GM18909 (cell line): ENCODE measurements around the gene MYH10.

Experiments
- ATAC-seq: cut with Tn5 transposase; IDR thresholded peaks from one replicate; pipeline ENCODE4 v1.9.1; 2021; ENCODE audit warnings: mild to moderate bottlenecking; ENCODE audit not compliant: unreplicated experiment, poor library complexity

The MYH10 gene

DNA sequence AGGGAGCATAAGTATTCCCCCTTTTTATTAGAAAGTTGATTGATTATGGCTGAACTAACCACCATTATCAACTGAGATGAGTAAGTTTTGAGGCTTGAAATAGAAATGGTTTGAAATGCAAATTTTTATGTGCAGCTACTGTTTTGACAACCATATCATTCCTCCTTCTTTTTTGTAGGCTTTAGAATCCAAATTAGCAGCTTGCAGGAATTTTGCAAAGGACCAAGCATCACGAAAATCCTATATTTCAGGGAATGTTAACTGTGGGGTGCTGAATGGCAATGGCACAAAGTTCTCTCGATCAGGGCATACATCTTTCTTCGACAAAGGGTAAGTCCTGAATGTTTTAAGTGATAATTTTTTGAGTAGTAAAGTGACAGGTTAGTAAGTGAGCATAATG is 170.7 kb downstream of the MYH10 start:
- no peak for ATAC-seq

DNA sequence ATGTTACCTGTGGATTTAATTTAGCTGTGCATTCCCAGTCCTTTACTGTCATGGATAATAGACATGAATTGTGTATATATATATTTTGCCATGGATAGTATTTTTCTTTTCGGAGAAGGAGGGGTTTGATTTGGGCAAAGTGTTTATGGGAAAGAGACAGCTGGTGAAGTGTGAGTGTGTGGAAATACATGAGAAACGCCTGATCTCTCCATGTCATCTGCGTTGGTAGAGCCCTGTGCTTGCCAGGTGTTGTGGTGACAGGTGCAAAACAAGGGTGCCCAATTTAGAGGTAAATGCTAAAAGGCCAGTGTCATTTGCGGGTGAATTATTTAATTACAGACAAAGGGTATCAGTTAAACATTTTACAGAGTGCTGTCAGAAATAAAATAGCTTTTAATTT is 171.4 kb downstream of the MYH10 start:
- ATAC-seq: no peak

- no peak for ATAC-seq
Measured at GRCh38 chr17:8458128-8458527, 172.4 kb downstream of the MYH10 start.

DNA sequence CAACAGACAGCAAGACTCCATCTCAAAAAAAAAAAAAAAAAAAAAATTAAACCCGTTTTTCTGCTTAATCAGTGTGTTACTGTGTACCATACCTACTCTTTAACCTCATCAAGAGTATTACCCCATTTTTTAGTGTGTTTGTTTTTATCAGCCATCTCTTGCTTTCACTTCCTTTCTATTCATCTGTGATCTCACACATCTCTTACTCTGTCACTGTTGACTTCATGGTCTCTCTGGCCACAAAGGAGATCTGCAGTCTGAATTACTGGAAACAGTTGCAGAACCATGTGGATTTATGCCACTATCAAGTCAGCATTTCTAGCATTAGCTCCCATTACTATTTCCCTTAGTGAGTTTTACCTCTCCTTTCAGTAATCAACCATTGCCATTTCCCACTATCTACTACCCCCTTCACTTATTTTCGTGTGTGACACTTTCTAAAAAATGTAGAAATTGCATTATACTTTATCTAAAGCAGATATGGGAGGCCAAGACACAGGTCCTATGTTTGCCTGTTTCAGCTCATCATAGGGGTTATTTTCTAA is 174.8 kb downstream of the MYH10 start:
- ATAC-seq: no peak

GRCh38 chr17:8453326-8453725 is 177.2 kb downstream of the MYH10 start:
- no peak for ATAC-seq

- ATAC-seq: no peak
Measured at GRCh38 chr17:8451933-8452614, 178.5 kb downstream of the MYH10 start.

- no peak for ATAC-seq
Measured at GRCh38 chr17:8448310-8448709, 182.2 kb downstream of the MYH10 start.

DNA sequence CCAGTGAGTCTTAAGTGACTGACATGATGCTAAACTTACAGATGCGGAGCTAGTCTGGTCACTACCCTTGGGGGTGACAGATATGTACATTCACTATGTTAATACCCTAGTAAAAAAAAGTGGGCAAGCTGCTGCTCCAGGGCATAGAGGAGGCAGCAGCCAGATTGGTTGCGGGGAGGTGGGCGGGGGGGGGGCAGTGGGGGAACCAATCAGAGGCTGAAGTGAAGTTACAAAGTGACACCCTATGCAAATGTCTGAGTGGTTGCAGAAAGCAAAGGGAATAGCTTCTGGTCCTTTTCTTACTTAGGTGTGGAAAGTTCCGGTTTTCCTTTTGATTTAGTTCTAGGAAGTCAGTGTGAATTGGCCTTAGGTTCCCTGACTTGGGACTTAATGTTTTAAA is 182.7 kb downstream of the MYH10 start:
- no peak for ATAC-seq

DNA sequence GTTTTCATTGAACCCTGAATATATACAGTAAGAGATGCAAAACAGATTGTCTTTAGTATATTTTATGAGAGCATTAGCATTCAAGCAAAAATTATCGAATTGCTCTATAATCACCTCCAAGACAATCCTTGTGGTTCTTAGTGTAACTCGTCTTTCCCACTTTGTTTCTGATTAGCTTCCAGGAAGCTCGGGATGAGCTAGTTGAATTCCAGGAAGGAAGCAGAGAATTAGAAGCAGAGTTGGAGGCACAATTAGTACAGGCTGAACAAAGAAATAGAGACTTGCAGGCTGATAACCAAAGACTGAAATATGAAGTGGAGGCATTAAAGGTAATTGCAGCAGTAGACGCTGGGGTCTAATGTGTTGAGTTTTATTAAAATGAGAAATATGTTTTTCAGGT is 185.0 kb downstream of the MYH10 start:
- ATAC-seq: no peak

GRCh38 chr17:8444494-8444893 is 186.0 kb downstream of the MYH10 start:
- no peak for ATAC-seq

- no peak for ATAC-seq
Measured at GRCh38 chr17:8443756-8444155, 186.8 kb downstream of the MYH10 start.

GRCh38 chr17:8442310-8442709 is 188.2 kb downstream of the MYH10 start:
- no peak for ATAC-seq

DNA sequence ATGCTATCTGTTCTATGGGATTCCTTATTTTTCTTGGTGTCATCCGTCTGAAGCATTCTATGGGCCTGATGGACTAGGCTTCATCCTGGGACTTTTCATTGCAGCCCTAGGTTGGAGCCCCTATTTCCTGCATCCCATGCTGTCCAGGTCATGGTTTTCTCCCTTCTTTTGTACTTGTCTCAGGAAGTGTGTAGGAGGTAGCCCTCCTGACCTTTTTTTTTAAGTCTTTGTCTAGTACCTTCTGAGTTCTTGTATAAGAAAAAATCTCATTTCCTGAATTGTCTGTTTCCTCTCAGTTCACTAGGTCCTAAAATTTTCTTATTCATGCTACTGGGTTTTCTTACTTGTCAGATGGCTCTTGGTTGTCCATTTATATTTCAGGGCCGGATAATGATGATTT is 188.8 kb downstream of the MYH10 start:
- ATAC-seq: no peak

GRCh38 chr17:8439681-8440080 is 190.8 kb downstream of the MYH10 start:
- ATAC-seq: no peak

- ATAC-seq: no peak
Measured at GRCh38 chr17:8438441-8438840, 192.1 kb downstream of the MYH10 start.

DNA sequence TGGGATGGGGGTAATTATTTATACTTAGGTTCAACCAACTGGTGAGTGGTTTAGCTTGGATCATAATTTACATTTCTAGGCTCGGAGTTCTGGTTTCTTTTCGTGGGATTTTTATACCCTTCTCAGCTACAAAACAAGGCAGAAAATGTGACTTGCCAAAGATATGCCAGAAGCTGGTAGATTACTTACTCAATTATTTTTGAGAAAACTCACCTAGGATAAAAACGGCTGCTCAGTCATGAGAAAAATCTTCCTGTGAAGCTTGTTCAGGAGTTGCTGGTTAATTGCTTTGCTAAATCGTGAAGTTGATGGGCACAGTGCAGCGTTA is 193.7 kb downstream of the MYH10 start:
- no peak for ATAC-seq

DNA sequence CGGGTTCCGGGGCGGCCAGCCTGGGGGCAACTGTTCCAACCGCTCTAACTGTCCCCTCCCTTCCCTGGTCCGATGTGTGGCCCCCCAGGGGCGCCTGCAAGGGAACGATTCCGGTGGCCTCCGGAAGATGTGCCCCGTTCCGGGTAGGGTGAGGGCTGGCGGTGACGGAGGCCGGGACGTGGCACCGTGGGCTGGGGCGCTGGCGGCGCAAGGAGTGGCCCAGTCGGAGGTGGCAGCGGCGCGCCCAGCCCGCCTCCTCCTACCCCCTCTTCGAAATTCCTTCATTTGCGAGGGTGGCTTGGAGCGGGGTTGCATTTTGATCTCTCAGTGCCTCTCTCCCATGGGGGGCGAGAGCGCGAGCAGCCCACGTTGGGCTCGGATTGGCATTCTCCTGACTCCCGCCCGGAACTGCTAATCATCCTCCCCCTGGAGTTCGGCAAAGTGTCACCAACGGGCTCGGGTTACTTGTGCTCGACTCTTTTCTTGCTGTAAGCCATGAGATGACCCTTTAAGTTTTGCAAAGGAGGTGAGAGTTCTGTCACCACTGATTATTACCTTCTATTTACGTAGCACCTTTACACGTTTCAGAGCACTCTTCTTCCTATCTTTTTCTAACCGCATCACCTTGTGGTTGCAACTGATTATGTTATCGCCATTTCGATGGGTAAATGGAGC is 194.2 kb downstream of the MYH10 start:
- peak; percentile 55 for ATAC-seq

- ATAC-seq: peak; percentile 94
Measured at GRCh38 chr17:8435245-8436168, 195.0 kb downstream of the MYH10 start, which contains the start of gene NDEL1. Gene NDEL1 (plus strand): TSS chr17:8435884. CDS start chr17:8444272, 8,388 bp downstream.

DNA sequence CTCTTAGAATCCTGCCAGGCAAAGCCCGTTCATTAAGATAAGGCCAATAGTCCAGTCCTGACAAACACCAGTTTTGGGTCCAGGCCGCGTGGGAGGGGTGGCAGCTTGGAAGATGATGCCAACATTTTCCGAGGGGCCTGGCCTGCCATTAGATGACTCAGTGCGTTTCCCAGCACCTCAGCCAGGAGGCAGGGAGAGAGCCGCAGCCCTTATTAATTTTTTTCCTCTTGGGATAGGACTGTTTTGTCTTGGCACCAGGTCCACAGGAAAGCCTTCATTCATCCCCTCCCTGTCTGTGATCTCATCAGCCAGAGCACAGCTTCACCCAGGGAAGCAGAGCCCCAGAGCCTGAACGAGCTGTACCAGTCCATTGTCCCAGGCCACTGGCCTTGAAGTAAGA is 199.6 kb downstream of the MYH10 start:
- no peak for ATAC-seq

GRCh38 chr17:8426802-8427201 is 203.7 kb downstream of the MYH10 start:
- ATAC-seq: no peak
